Transverse colon (tissue), 4 donors: ENCODE measurements around the gene FAM151B.

Experiments used
- EP300 ChIP-seq: sonication (generic); formaldehyde crosslinking; IDR thresholded peaks from one replicate; pipeline ENCODE4 v1.6.1; 2017; ENCODE audit warnings: antibody characterized with exemption, low read depth
- POLR2AphosphoS5 ChIP-seq, 3 donors: sonication (generic); formaldehyde crosslinking; IDR thresholded peaks; one replicate each; pipeline ENCODE4 v1.6.1; 2016; ENCODE audit warnings: antibody characterized with exemption in 3 of 3
- TF ChIP-seq, protein P1 (sequence below), 5 experiments: fragments of 200-600 bp in 3 of 5; fragments of 450-650 bp in 2 of 5; sonication (generic) in 3 of 5; IDR thresholded peaks; 1 replicate in 2 of 5; 2 replicates in 3 of 5; pipeline ENCODE4 v1.5.1; 2016 to 2017; ENCODE audit warnings: antibody characterized with exemption in 5 of 5, inconsistent platforms in 3 of 5, mild to moderate bottlenecking in 2 of 5, moderate library complexity in 1 of 5

GRCh38 chr5:80569086-80569960, 81.4 kb downstream of the FAM151B start:
- TF ChIP-seq, protein P1, sequence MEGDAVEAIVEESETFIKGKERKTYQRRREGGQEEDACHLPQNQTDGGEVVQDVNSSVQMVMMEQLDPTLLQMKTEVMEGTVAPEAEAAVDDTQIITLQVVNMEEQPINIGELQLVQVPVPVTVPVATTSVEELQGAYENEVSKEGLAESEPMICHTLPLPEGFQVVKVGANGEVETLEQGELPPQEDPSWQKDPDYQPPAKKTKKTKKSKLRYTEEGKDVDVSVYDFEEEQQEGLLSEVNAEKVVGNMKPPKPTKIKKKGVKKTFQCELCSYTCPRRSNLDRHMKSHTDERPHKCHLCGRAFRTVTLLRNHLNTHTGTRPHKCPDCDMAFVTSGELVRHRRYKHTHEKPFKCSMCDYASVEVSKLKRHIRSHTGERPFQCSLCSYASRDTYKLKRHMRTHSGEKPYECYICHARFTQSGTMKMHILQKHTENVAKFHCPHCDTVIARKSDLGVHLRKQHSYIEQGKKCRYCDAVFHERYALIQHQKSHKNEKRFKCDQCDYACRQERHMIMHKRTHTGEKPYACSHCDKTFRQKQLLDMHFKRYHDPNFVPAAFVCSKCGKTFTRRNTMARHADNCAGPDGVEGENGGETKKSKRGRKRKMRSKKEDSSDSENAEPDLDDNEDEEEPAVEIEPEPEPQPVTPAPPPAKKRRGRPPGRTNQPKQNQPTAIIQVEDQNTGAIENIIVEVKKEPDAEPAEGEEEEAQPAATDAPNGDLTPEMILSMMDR (IDR thresholded peaks at IDR 0.05), result no peak
- TF ChIP-seq POLR2AphosphoS5 (IDR thresholded peaks at IDR 0.05) (no peak), EP300 (no peak)
